T-cell (primary cell): ENCODE measurements around the gene RHEX. TPM values are rescaled to one million over a fixed set of nuclear protein-coding genes. Genes with fewer than 3 reads are reported as not detected.

Experiments
- ATAC-seq, 4 experiments: fragments of 200-7000 bp in 3 of 4; fragments of 150-1000 bp in 1 of 4; cut with Tn5 transposase; replicated peaks in 1 of 4; 1 replicate in 3 of 4; 2 replicates in 1 of 4; pipeline ENCODE4 v1.10.0; 2021; ENCODE audit warnings: moderate library complexity in 3 of 4, mild to moderate bottlenecking in 2 of 4, moderate number of reproducible peaks in 1 of 4
- CTCF ChIA-PET, 2 donors: fragments of 300-600 bp; sonication (Branson Sonifier 250); formaldehyde crosslinking; loops; one replicate each; lab custom pipeline; 2022; ENCODE audit warnings: antibody characterized with exemption in 2 of 2; lab: Charles Lee
- POLR2A ChIA-PET, 2 donors: fragments of 300-600 bp; sonication (Branson Sonifier 250); formaldehyde crosslinking; loops; one replicate each; lab custom pipeline; 2022; ENCODE audit warnings: antibody characterized with exemption in 2 of 2; lab: Charles Lee
- DNase-seq, 35 experiments: peaks; one replicate each; pipeline versions ENCODE4 v3.0.0 to v3.0.0-alpha.2; 2013 to 2023
- H3K27ac ChIP-seq: one replicate; pipeline ENCODE4 v1.5.1; 2013; ENCODE audit warnings: low read length
- H3K27me3 ChIP-seq, 2 experiments: replicated peaks in 1 of 2; 1 replicate in 1 of 2; 2 replicates in 1 of 2; pipeline versions ENCODE4 v1.6.1 to v1.7.0; 2013; ENCODE audit warnings: low read length in 1 of 2, mixed read lengths in 1 of 2; ENCODE audit not compliant: control insufficient read depth in 2 of 2, insufficient read depth in 2 of 2; ENCODE audit errors: extremely low read depth in 1 of 2
- H3K36me3 ChIP-seq, 2 donors: 1 replicate in 1 of 2; 2 replicates in 1 of 2; pipeline versions ENCODE4 v1.6.1 to v1.7.0; 2013; ENCODE audit warnings: low read length in 1 of 2; ENCODE audit not compliant: control insufficient read depth in 2 of 2, insufficient read depth in 1 of 2; ENCODE audit errors: extremely low read depth in 1 of 2
- H3K4me1 ChIP-seq, 2 experiments: 1 replicate in 1 of 2; 2 replicates in 1 of 2; pipeline versions ENCODE4 v1.6.1 to v1.7.0; 2013; ENCODE audit warnings: low read length in 2 of 2, mixed read lengths in 1 of 2; ENCODE audit not compliant: insufficient read depth in 2 of 2, control insufficient read depth in 1 of 2; ENCODE audit errors: extremely low read depth in 1 of 2
- H3K4me3 ChIP-seq, 2 donors: 1 replicate in 1 of 2; 2 replicates in 1 of 2; pipeline versions ENCODE4 v1.5.1 to v1.7.0; 2013; ENCODE audit warnings: mild to moderate bottlenecking in 2 of 2, low read length in 1 of 2, moderate library complexity in 1 of 2; ENCODE audit not compliant: control insufficient read depth in 1 of 2; ENCODE audit errors: extremely low read depth in 1 of 2
- H3K9me3 ChIP-seq: 2 replicates; pipeline ENCODE4 v1.7.0; 2013
- H3K27ac Mint-ChIP-seq, 2 donors: one replicate each; pipeline ENCODE4 v1.8.0; 2020 to 2021; ENCODE audit warnings: mild to moderate bottlenecking in 2 of 2, mixed read lengths in 2 of 2
- H3K27me3 Mint-ChIP-seq, 2 donors: one replicate each; pipeline ENCODE4 v1.8.0; 2021 to 2022; ENCODE audit warnings: mixed read lengths in 2 of 2
- H3K36me3 Mint-ChIP-seq: one replicate; pipeline ENCODE4 v1.8.0; 2021; ENCODE audit warnings: mixed read lengths
- H3K4me1 Mint-ChIP-seq, 3 donors: one replicate each; pipeline ENCODE4 v1.8.0; 2020 to 2022; ENCODE audit warnings: mixed read lengths in 3 of 3, mild to moderate bottlenecking in 1 of 3
- H3K4me3 Mint-ChIP-seq, 3 donors: one replicate each; pipeline ENCODE4 v1.8.0; 2020 to 2022; ENCODE audit warnings: mild to moderate bottlenecking in 3 of 3, mixed read lengths in 3 of 3, moderate library complexity in 3 of 3
- H3K9me3 Mint-ChIP-seq, 3 donors: one replicate each; pipeline ENCODE4 v1.8.0; 2020 to 2022; ENCODE audit warnings: mixed read lengths in 3 of 3
- WGBS: methylation state at CpG from one replicate; pipeline ENCODE4 v1.1.5; 2013; ENCODE audit warnings: missing lambda C conversion rate; ENCODE audit not compliant: insufficient coverage; 5-methylcytosine and 5-hydroxymethylcytosine counted together
- total RNA-seq, 35 experiments: library from RNA in 6 of 35; stranded (reverse) in 6 of 35; fragments of 120-200 nt in 1 of 35; gene quantifications; one replicate each; pipeline versions ENCODE4 v1.2.1 to v1.2.4 and lab custom pipeline; 2013 to 2026

RHEX gene
- total RNA-seq, 5 donors from 2014 or later (not counting 1 experiment from before 2014, with no cell fraction given), result 0.28 to 1.6 (median 1.2) TPM; not detected in 1

DNA sequence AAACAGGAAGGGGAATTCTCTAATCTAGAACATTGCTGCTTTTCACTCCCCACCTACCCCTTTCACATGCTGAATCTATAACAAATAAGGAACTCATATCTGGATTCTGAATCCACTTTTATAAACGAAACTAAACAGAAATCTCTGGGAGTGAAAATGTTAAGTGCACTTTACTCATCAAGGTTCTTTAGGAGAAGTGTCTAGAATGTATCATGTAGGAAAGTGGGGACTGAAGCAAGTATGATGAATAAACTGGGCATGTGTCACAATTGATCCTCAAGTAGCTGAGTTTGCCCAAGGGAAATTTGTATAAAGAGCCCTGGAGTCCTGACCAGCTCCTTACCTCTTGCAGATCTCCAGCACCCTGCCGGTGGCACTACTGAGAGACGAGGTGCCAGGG lies 44.4 kb downstream of the RHEX start:
- H3K27me3 Mint-ChIP-seq, result peaks cover 22 to 39% of the 10 kb centered on the region in 2 donors
- no peak overlapping the region for H3K27ac ChIP-seq
- DNase-seq (no peak), ATAC-seq (no peak)
- H3K4me1 ChIP-seq, result no peaks in the 10 kb centered on the region
- no peaks in the 10 kb centered on the region for H3K9me3 ChIP-seq
- 100% methylated on average over 2 of the region's 3 CpGs for WGBS
- H3K36me3 Mint-ChIP-seq, result no peaks in the 10 kb centered on the region
- H3K9me3 Mint-ChIP-seq, result no peaks in the 10 kb centered on the region
- no peak overlapping the region for H3K4me3 Mint-ChIP-seq
- no peak overlapping the region for H3K27ac Mint-ChIP-seq
- no peaks in the 10 kb centered on the region for H3K36me3 ChIP-seq
- ChIA-PET POLR2A (no interaction called here), CTCF (no interaction called here)
- peaks cover 0 to 27% of the 10 kb centered on the region in 2 experiments for H3K27me3 ChIP-seq
- no peaks in the 10 kb centered on the region for H3K4me1 Mint-ChIP-seq
- no peak overlapping the region for H3K4me3 ChIP-seq

- DNase-seq (no peak), ATAC-seq (no peak)
- H3K9me3 Mint-ChIP-seq, result no peaks in the 10 kb centered on the region
- H3K4me3 Mint-ChIP-seq, result no peak overlapping the region
- no peak overlapping the region for H3K27ac ChIP-seq
- H3K4me3 ChIP-seq, result no peak overlapping the region
- no peaks in the 10 kb centered on the region for H3K36me3 Mint-ChIP-seq
- ChIA-PET CTCF (no interaction called here), POLR2A (no interaction called here)
- H3K27me3 ChIP-seq, result peaks cover 0 to 25% of the 10 kb centered on the region in 2 experiments
- H3K4me1 ChIP-seq, result no peaks in the 10 kb centered on the region
- peaks cover 0 to 2% (median 0%) of the 10 kb centered on the region in 3 donors for H3K4me1 Mint-ChIP-seq
- no peak overlapping the region for H3K27ac Mint-ChIP-seq
- H3K9me3 ChIP-seq, result no peaks in the 10 kb centered on the region
- H3K27me3 Mint-ChIP-seq, result peaks cover 22 to 40% of the 10 kb centered on the region in 2 donors
- no peaks in the 10 kb centered on the region for H3K36me3 ChIP-seq
- WGBS, result 86% methylated on average over 3 of the region's 9 CpGs
Measured at GRCh38 chr1:206098242-206098919, 45.4 kb downstream of the RHEX start.

GRCh38 chr1:206100226-206100815 lies 47.3 kb downstream of the RHEX start:
- WGBS, result no CpG with 5 or more reads among the region's 1 CpG
- POLR2A ChIA-PET, result no interaction called here
- no peak for ATAC-seq

GRCh38 chr1:206101351-206102045 lies 48.5 kb downstream of the RHEX start:
- H3K4me1 ChIP-seq, result no peaks in the 10 kb centered on the region
- CTCF ChIA-PET, result interaction anchor here in 1 of 2 donors (0.7 to 1.4 kb wide), 3 partner anchors 56 to 75 kb away, joined by 3 read pairs; no protein-coding TSS in a partner anchor
- H3K27ac ChIP-seq, result no peak overlapping the region
- no peak overlapping the region for H3K27ac Mint-ChIP-seq
- no peaks in the 10 kb centered on the region for H3K9me3 ChIP-seq
- H3K4me3 Mint-ChIP-seq, result no peak overlapping the region
- H3K36me3 Mint-ChIP-seq, result no peaks in the 10 kb centered on the region
- peaks cover 0 to 12% (median 0%) of the 10 kb centered on the region in 3 donors for H3K4me1 Mint-ChIP-seq
- DNase-seq (no peak), ATAC-seq (no peak)
- no peak overlapping the region for H3K4me3 ChIP-seq
- H3K27me3 Mint-ChIP-seq, result peaks cover 19 to 29% of the 10 kb centered on the region in 2 donors
- POLR2A ChIA-PET, result no interaction called here
- no peaks in the 10 kb centered on the region for H3K9me3 Mint-ChIP-seq
- peaks cover 0 to 21% of the 10 kb centered on the region in 2 experiments for H3K27me3 ChIP-seq
- no peaks in the 10 kb centered on the region for H3K36me3 ChIP-seq
- 60% methylated on average over 3 of the region's 6 CpGs for WGBS

More at GRCh38 chr1:206100226-206100815, 47.3 kb downstream of the RHEX start:
- Histone ChIP-seq H3K27ac (no peak overlapping the region), H3K36me3 (no peaks in the 10 kb centered on the region), H3K4me3 (no peak overlapping the region), H3K4me1 (no peaks in the 10 kb centered on the region), H3K9me3 (no peaks in the 10 kb centered on the region), H3K27me3 (peaks cover 0 to 25% of the 10 kb centered on the region in 2 experiments)
- no peaks in the 10 kb centered on the region for H3K9me3 Mint-ChIP-seq
- H3K27ac Mint-ChIP-seq, result no peak overlapping the region
- H3K4me3 Mint-ChIP-seq, result no peak overlapping the region
- CTCF ChIA-PET, result interaction anchor here in 1 of 2 donors (0.7 kb wide), 1 partner anchor 59 kb away, joined by 3 read pairs; no protein-coding TSS in a partner anchor
- DNase-seq, result no peak
- peaks cover 19 to 31% of the 10 kb centered on the region in 2 donors for H3K27me3 Mint-ChIP-seq
- H3K36me3 Mint-ChIP-seq, result no peaks in the 10 kb centered on the region
- peaks cover 0 to 11% (median 0%) of the 10 kb centered on the region in 3 donors for H3K4me1 Mint-ChIP-seq

DNA sequence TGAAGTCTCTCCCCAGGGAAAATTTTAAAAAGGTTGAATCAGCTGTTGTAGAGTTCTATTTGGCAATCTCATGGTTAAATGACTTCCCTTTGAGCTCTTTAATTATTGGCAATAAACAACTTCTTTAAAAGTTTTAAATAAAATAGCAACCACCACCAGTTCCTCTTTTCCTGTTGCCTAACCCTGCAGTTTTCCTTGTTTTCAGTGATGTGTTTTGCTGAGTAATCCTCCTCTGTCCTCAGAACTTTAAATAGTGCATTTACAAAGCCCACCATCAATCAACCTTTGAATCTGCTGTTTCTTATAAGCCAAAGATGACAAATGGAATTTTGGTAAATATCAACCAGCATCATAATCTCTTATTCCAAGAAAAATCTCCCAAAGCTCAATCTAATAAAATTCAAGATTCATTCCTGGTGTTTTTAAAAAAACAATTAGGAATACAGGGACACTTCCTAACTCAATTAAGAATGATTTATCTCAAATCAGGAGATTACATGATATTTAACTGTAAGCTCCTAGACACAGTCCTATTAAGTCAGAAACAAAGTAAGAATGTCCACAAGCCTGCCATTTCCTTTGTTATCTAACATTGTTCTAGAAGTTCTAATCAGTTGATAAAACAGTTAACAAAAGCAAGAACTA lies 49.4 kb downstream of the RHEX start:
- no peak overlapping the region for H3K4me3 Mint-ChIP-seq

GRCh38 chr1:206103979-206104378 lies 51.0 kb downstream of the RHEX start:
- H3K27ac Mint-ChIP-seq, result peak overlapping the region in 1 of 2 donors; percentile 29
- H3K27me3 ChIP-seq, result peaks cover 0 to 9% of the 10 kb centered on the region in 2 experiments
- POLR2A ChIA-PET, result no interaction called here

More for the DNA sequence above, 49.4 kb downstream of the RHEX start:
- Mint-ChIP-seq H3K36me3 (no peaks in the 10 kb centered on the region), H3K27ac (no peak overlapping the region), H3K9me3 (no peaks in the 10 kb centered on the region), H3K27me3 (peaks cover 16 to 25% of the 10 kb centered on the region in 2 donors), H3K4me1 (peaks cover 0 to 12% (median 0%) of the 10 kb centered on the region in 3 donors)
- Histone ChIP-seq H3K27me3 (peaks cover 0 to 19% of the 10 kb centered on the region in 2 experiments), H3K9me3 (no peaks in the 10 kb centered on the region), H3K27ac (no peak overlapping the region), H3K36me3 (no peaks in the 10 kb centered on the region), H3K4me3 (no peak overlapping the region), H3K4me1 (no peaks in the 10 kb centered on the region)
- ChIA-PET CTCF (interaction anchor here (0.6 to 1.4 kb wide), 5 partner anchors 17 to 89 kb away, joined by 3 to 4 read pairs (median 4); no protein-coding TSS in a partner anchor), POLR2A (interaction anchor here in 1 of 2 donors (0.7 kb wide), 1 partner anchor 400 kb away, joined by 3 read pairs; no protein-coding TSS in a partner anchor)
- DNase-seq (no peak), ATAC-seq (no peak)

More at GRCh38 chr1:206103979-206104378, 51.0 kb downstream of the RHEX start:
- DNase-seq (no peak), ATAC-seq (no peak)
- peaks cover 8 to 15% of the 10 kb centered on the region in 2 donors for H3K27me3 Mint-ChIP-seq
- WGBS, result 80% methylated on average over 2 of the region's 10 CpGs
- Histone ChIP-seq H3K4me1 (no peaks in the 10 kb centered on the region), H3K4me3 (no peak overlapping the region), H3K27ac (no peak overlapping the region), H3K36me3 (no peaks in the 10 kb centered on the region), H3K9me3 (no peaks in the 10 kb centered on the region)
- CTCF ChIA-PET, result interaction anchor here in 1 of 2 donors (1.4 kb wide), 1 partner anchor 75 kb away, joined by 4 read pairs; no protein-coding TSS in a partner anchor
- H3K9me3 Mint-ChIP-seq, result no peaks in the 10 kb centered on the region
- H3K36me3 Mint-ChIP-seq, result no peaks in the 10 kb centered on the region
- no peak overlapping the region for H3K4me3 Mint-ChIP-seq
- peaks cover 0 to 12% (median 0%) of the 10 kb centered on the region in 3 donors for H3K4me1 Mint-ChIP-seq
